Measurements from ENCODE around the gene MIGA1.
A peak's percentile ranks its signal among the peaks of the same experiment; 100 is the strongest.

MIGA1 gene

DNA sequence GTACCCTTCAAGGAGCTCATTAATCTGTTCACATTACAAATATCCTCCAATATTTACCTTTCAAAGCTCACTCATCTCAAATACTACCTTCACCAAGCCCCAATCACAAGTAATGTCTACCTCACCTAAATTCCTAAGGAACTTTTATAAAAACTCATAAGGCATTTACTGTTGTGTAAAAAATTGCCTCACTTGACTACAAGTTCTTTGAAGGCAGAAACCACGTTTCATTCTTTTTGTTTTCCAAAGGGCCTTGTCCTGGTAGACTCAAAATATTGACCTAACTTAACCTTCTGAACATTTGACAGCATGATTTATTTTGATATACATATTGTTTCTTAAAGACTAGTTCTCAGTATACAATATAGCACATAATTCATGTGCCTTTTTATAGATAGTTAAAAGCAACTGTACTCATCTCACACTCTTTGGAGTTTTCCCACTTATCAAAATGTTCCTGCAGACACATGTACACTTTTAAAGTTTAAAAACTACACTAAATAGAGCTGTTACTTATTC lies 22.3 kb upstream of the MIGA1 start:
- Histone ChIP-seq H3K9me3 (ENCODE audit: insufficient read depth, low read length) (no peaks in the 10 kb centered on the region), H3K79me2 (ENCODE audit: low read length) (peaks cover 52% of the 10 kb centered on the region), H3K27ac (ENCODE audit: low read length) (no peak overlapping the region), H3K9ac (ENCODE audit: low read length) (no peak overlapping the region), H2AFZ (ENCODE audit: low read depth, low read length) (no peak overlapping the region), H3K4me2 (ENCODE audit: low read length) (no peak overlapping the region), H3K4me3 (ENCODE audit: low read length) (no peak overlapping the region), H3K27me3 (ENCODE audit: low read depth, low read length) (peaks cover 8% of the 10 kb centered on the region; the same call in 1 of the 2 replicates), H3K4me1 (ENCODE audit: low read length) (peaks cover 9% of the 10 kb centered on the region; the same call in 1 of the 2 replicates), H3K36me3 (replicated peaks; ENCODE audit: low read depth, low read length) (no peaks in the 10 kb centered on the region), H4K20me1 (ENCODE audit: insufficient read depth, low read length) (peaks cover 43% of the 10 kb centered on the region)
- TF ChIP-seq, protein P1, sequence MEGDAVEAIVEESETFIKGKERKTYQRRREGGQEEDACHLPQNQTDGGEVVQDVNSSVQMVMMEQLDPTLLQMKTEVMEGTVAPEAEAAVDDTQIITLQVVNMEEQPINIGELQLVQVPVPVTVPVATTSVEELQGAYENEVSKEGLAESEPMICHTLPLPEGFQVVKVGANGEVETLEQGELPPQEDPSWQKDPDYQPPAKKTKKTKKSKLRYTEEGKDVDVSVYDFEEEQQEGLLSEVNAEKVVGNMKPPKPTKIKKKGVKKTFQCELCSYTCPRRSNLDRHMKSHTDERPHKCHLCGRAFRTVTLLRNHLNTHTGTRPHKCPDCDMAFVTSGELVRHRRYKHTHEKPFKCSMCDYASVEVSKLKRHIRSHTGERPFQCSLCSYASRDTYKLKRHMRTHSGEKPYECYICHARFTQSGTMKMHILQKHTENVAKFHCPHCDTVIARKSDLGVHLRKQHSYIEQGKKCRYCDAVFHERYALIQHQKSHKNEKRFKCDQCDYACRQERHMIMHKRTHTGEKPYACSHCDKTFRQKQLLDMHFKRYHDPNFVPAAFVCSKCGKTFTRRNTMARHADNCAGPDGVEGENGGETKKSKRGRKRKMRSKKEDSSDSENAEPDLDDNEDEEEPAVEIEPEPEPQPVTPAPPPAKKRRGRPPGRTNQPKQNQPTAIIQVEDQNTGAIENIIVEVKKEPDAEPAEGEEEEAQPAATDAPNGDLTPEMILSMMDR (IDR thresholded peaks at IDR 0.05; ENCODE audit: low read depth, low read length), result no peak
- TF ChIP-seq EZH2phosphoT487 (IDR thresholded peaks at IDR 0.05; ENCODE audit: low read depth), result no peak

- TF ChIP-seq EZH2phosphoT487 (IDR thresholded peaks at IDR 0.05; ENCODE audit: low read depth), result no peak
- TF ChIP-seq, protein P1 (IDR thresholded peaks at IDR 0.05; ENCODE audit: low read depth, low read length), result no peak
- Histone ChIP-seq H2AFZ (ENCODE audit: low read depth, low read length) (no peak overlapping the region), H3K27me3 (ENCODE audit: low read depth, low read length) (peaks cover 9% of the 10 kb centered on the region; the same call in 1 of the 2 replicates), H3K4me2 (ENCODE audit: low read length) (no peak overlapping the region), H3K4me1 (ENCODE audit: low read length) (peaks cover 9% of the 10 kb centered on the region; the same call in 1 of the 2 replicates), H3K36me3 (replicated peaks; ENCODE audit: low read depth, low read length) (no peaks in the 10 kb centered on the region), H3K4me3 (ENCODE audit: low read length) (no peak overlapping the region), H3K27ac (ENCODE audit: low read length) (no peak overlapping the region), H3K79me2 (ENCODE audit: low read length) (peaks cover 52% of the 10 kb centered on the region), H3K9me3 (ENCODE audit: insufficient read depth, low read length) (no peaks in the 10 kb centered on the region), H3K9ac (ENCODE audit: low read length) (no peak overlapping the region), H4K20me1 (ENCODE audit: insufficient read depth, low read length) (peaks cover 43% of the 10 kb centered on the region)
Measured at GRCh38 chr1:77757603-77758002, 21.8 kb upstream of the MIGA1 start.

GRCh38 chr1:77759071-77760028 lies 20.1 kb upstream of the MIGA1 start, which contains the start of gene USP33:
TSS of gene USP33 (minus strand) at chr1:77759852. CDS start at chr1:77741697, 18,155 bp downstream.
- peaks cover 38% of the 10 kb centered on the region for H4K20me1 ChIP-seq (ENCODE audit: insufficient read depth, low read length)
- H2AFZ ChIP-seq (ENCODE audit: low read depth, low read length), result peak within 1 kb of the TSS; percentile 91; the same call in 1 of the 2 replicates
- H3K27me3 ChIP-seq (ENCODE audit: low read depth, low read length), result peaks cover 17% of the 10 kb centered on the region
- H3K27ac ChIP-seq (ENCODE audit: low read length), result peak within 1 kb of the TSS; percentile 58
- peaks cover 9% of the 10 kb centered on the region; the same call in 1 of the 2 replicates for H3K4me1 ChIP-seq (ENCODE audit: low read length)
- peaks cover 47% of the 10 kb centered on the region for H3K79me2 ChIP-seq (ENCODE audit: low read length)
- no peaks in the 10 kb centered on the region for H3K9me3 ChIP-seq (ENCODE audit: insufficient read depth, low read length)
- H3K36me3 ChIP-seq (replicated peaks; ENCODE audit: low read depth, low read length), result no peaks in the 10 kb centered on the region
- no peak for TF ChIP-seq EZH2phosphoT487 (IDR thresholded peaks at IDR 0.05; ENCODE audit: low read depth)
- TF ChIP-seq, protein P1 (IDR thresholded peaks at IDR 0.05; ENCODE audit: low read depth, low read length), result no peak
- peak within 1 kb of the TSS; percentile 88 for H3K9ac ChIP-seq (ENCODE audit: low read length)
- H3K4me2 ChIP-seq (ENCODE audit: low read length), result peak within 1 kb of the TSS; percentile 97
- H3K4me3 ChIP-seq (ENCODE audit: low read length), result peak within 1 kb of the TSS; percentile 100

DNA sequence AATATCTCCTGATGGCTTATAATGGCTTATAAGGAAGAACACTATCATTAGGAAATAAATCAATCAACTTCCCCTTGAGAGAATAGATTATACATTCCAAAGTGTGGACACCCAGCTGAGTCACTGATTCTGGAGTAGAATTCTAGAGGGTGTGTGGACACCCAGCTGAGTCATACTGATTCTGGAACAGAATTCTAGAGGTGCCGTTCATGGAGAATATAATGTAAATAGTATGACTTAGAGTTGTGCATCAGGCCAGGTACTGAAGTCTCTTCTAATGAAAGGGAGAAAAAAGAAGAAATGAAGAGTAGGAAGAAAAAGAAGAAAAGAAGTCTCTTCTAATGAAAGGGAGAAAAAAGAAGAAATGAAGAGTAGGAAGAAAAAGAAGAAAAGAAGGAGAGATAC lies 17.4 kb upstream of the MIGA1 start:
- peaks cover 9% of the 10 kb centered on the region; the same call in 1 of the 2 replicates for H3K4me1 ChIP-seq (ENCODE audit: low read length)
- peaks cover 21% of the 10 kb centered on the region for H4K20me1 ChIP-seq (ENCODE audit: insufficient read depth, low read length)
- H3K36me3 ChIP-seq (replicated peaks; ENCODE audit: low read depth, low read length), result no peaks in the 10 kb centered on the region
- peaks cover 24% of the 10 kb centered on the region for H3K79me2 ChIP-seq (ENCODE audit: low read length)
- H3K9me3 ChIP-seq (ENCODE audit: insufficient read depth, low read length), result no peaks in the 10 kb centered on the region
- H3K9ac ChIP-seq (ENCODE audit: low read length), result no peak overlapping the region
- no peak overlapping the region for H3K27ac ChIP-seq (ENCODE audit: low read length)
- TF ChIP-seq EZH2phosphoT487 (IDR thresholded peaks at IDR 0.05; ENCODE audit: low read depth), result no peak
- TF ChIP-seq, protein P1 (IDR thresholded peaks at IDR 0.05; ENCODE audit: low read depth, low read length), result no peak
- H2AFZ ChIP-seq (ENCODE audit: low read depth, low read length), result no peak overlapping the region
- H3K27me3 ChIP-seq (ENCODE audit: low read depth, low read length), result peaks cover 40% of the 10 kb centered on the region
- no peak overlapping the region for H3K4me3 ChIP-seq (ENCODE audit: low read length)
- no peak overlapping the region for H3K4me2 ChIP-seq (ENCODE audit: low read length)

All from OCI-LY3 (cell line).